Activated CD8-positive, alpha-beta memory T cell treated with anti-CD3 and anti-CD28 coated beads, Interleukin-2, amount 50 U/mL, for 1 hour (primary cell): Measurements from ENCODE around the gene YLPM1.
A peak's percentile ranks its signal among the peaks of the same experiment; 100 is the strongest.
"Not testable (repeated sequence)": the region's sequence is repeated elsewhere in the genome, so short reads cannot be mapped to it uniquely, and the experiment has no call there.

Experiments
- DNase-seq: peaks from one replicate; pipeline ENCODE4 v3.0.0-alpha.2; 2020; ENCODE audit errors: extremely low read depth

The YLPM1 gene, protein sequence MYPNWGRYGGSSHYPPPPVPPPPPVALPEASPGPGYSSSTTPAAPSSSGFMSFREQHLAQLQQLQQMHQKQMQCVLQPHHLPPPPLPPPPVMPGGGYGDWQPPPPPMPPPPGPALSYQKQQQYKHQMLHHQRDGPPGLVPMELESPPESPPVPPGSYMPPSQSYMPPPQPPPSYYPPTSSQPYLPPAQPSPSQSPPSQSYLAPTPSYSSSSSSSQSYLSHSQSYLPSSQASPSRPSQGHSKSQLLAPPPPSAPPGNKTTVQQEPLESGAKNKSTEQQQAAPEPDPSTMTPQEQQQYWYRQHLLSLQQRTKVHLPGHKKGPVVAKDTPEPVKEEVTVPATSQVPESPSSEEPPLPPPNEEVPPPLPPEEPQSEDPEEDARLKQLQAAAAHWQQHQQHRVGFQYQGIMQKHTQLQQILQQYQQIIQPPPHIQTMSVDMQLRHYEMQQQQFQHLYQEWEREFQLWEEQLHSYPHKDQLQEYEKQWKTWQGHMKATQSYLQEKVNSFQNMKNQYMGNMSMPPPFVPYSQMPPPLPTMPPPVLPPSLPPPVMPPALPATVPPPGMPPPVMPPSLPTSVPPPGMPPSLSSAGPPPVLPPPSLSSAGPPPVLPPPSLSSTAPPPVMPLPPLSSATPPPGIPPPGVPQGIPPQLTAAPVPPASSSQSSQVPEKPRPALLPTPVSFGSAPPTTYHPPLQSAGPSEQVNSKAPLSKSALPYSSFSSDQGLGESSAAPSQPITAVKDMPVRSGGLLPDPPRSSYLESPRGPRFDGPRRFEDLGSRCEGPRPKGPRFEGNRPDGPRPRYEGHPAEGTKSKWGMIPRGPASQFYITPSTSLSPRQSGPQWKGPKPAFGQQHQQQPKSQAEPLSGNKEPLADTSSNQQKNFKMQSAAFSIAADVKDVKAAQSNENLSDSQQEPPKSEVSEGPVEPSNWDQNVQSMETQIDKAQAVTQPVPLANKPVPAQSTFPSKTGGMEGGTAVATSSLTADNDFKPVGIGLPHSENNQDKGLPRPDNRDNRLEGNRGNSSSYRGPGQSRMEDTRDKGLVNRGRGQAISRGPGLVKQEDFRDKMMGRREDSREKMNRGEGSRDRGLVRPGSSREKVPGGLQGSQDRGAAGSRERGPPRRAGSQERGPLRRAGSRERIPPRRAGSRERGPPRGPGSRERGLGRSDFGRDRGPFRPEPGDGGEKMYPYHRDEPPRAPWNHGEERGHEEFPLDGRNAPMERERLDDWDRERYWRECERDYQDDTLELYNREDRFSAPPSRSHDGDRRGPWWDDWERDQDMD (N-terminal part only)

DNA sequence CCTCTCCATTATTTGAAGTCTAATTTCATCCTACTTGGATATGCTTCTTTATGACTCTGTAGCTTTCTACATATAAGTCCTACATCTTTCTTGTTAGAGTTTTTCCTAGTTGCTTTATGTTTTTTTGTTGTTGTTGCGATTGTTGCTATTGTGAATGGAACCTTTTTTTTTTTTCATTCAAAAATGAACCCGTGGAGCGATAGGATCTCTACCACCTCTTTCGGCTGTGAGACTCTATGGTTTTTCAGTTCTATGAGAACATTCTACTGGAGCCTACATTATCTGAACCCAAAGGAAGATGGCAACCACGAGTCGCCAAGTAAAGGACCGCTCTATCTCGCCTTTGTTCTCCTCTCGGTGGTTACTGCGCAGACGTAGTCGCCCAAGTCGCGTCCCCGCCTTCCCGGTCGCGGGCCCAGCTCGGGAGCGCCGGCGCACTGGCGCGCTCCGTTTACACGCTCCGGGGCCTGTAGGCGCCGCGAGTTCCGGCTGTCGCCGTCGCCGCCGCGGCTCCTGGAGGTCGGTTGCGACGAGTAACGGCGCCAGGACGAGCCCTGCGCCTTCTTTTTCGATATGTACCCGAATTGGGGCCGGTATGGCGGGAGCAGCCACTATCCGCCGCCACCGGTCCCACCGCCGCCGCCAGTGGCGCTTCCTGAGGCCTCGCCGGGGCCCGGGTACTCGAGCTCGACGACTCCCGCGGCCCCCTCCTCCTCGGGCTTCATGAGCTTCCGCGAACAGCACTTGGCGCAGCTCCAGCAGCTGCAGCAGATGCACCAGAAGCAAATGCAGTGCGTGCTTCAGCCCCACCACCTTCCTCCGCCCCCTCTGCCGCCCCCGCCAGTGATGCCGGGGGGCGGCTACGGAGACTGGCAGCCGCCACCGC lies at the start of gene YLPM1:
Gene YLPM1, plus strand, starts transcription at position 400 of the 886 bp plus-strand sequence. Its CDS starts 174 bp downstream, at position 574.
- DNase-seq = peak; percentile 63

GRCh38 chr14:74713395-74713735 lies 49.8 kb upstream of the YLPM1 start:
- no peak for DNase-seq

- DNase-seq = no peak
These were observed 42.6 kb upstream of the YLPM1 start for GRCh38 chr14:74720526-74720925.

- no peak for DNase-seq
These were observed 40.0 kb upstream of the YLPM1 start for GRCh38 chr14:74723134-74723533.

GRCh38 chr14:74732387-74732786 lies 30.7 kb upstream of the YLPM1 start:
- DNase-seq = no peak

DNA sequence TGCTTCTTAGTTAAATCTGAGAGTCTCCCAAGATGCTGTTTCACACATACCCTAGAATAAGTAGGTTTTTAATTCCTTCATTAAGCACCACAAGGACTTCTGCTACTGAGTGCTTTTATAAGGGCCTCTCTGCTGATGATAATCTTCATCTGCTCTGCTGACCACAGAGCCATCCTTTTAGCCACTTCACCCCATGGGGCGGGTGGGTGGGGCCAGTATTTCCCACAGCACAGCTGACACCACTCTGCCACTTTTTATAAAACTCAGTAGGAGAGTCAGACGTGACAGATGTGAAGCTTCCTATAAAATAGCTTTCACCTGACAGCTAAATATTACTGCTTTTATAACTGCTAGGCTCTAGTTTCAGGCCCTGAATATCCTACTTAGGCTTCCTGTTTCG lies 29.9 kb upstream of the YLPM1 start:
- no peak for DNase-seq

DNA sequence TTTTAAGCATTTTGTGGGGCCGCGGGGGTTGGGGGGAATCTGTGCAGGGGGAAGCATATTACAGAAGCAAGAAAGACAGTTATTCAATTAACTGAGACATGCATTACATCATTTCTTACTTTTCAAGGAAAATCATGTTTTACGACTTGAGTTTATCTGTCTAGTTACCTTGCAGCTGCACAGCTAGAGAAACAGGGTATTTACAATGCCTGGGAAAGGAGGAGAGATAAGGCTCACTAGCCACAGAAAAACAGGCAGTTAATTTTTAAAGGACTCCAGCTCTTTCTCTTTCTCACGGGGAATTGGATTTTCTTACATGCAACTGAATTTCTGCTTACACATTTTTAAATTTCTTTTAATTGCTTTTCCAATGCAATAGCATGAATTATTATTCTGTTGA lies 28.0 kb upstream of the YLPM1 start:
- no peak for DNase-seq

GRCh38 chr14:74737753-74738325 lies 25.3 kb upstream of the YLPM1 start:
- no peak for DNase-seq

- DNase-seq = no peak
These were observed 23.7 kb upstream of the YLPM1 start for GRCh38 chr14:74739293-74740030.

GRCh38 chr14:74747237-74747636 lies 15.9 kb upstream of the YLPM1 start:
- DNase-seq = no peak

GRCh38 chr14:74754157-74754556 lies 9.0 kb upstream of the YLPM1 start:
- DNase-seq = no peak

GRCh38 chr14:74754899-74755298 lies 8.2 kb upstream of the YLPM1 start:
- no peak for DNase-seq

DNA sequence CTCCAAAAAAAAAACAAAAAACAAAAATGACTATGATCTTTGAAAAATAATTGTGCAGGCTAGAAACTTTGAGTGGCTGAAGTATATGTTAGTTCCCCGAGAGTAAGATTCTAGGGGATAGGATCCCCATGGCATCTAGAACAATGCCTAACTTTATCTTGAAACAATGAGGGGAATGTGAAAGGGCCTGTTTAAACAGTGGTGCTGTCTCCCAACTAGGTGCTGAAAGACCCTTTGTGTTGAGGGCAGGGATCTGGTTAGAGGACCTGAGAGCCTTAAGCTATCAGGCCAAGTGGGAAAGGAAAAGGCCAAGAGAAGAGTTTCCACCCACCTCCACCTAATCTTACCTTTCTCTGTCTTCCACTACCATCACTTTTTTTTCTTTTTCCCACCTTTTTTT lies 6.8 kb upstream of the YLPM1 start:
- DNase-seq = no peak

GRCh38 chr14:74758505-74758904 lies 4.6 kb upstream of the YLPM1 start:
- not testable (repeated sequence) for DNase-seq

DNA sequence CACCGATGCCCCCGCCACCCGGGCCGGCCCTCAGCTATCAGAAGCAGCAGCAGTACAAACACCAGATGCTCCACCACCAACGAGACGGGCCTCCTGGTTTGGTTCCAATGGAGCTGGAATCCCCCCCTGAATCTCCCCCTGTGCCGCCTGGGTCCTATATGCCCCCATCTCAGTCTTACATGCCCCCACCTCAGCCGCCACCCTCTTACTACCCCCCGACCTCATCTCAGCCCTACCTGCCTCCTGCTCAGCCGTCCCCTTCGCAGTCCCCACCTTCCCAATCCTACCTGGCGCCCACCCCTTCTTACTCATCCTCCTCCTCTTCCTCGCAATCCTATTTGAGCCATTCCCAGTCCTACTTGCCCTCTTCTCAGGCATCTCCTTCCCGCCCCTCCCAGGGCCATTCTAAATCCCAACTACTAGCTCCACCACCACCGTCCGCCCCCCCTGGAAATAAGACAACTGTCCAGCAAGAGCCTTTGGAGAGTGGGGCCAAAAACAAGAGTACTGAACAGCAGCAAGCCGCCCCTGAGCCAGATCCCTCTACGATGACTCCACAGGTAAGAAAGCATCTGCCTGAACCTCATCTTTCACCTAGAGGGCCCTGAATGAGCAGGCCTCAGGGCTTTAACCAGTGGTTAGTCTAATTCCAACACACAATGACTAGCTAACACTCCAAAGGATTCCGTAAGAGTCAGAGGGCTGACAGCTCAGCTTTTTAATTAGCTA lies 851 bp downstream of the YLPM1 start:
- no peak for DNase-seq

- DNase-seq = no peak
These were observed 2.6 kb downstream of the YLPM1 start for GRCh38 chr14:74765721-74766120.

DNA sequence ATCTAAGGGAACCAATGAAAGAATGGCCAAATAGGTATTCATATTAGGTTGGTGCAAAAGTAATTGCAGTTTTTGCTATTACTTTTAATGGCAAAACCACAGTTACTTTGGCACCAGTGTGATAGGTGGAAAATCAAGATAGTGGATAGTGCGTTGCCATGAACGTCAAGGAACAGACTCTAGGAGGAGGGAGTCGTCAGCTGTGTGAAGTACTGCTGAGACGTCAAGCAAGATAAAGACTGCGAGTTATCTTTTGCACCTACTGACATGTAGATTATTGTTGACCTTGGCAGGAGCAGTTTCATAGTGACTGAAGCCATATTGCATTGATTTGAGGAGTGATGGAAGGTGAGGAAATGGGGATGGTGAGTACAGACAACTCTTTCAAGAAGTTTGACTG lies 8.3 kb downstream of the YLPM1 start:
- DNase-seq = no peak

- DNase-seq = no peak
These were observed 21.5 kb downstream of the YLPM1 start for GRCh38 chr14:74784634-74785033.

DNA sequence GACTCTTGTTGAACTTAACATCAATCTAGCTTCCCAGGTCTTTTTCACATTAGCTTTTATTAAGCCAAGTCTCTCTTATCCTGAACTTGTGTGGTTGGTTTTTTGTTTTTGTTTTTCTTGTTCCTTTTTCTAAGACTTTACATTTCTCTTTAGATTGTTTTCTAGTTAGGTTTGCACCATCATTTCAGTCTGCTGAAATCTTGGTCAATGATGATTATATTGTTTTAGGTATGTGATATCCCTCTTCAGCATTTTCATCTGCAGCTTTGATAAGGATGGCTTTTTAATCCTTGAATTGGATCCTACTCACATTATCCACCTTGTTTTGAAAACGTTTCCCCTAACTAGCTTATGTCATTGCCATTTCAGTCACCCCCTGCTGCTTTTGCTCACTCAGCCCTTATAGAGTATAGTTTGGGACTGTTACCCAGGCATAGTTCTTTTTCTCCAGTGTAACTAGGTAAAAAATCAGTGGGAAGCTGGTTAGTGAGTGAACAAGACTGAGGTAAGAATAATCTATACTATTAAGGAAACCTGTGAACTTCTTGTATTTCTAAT lies 22.0 kb downstream of the YLPM1 start:
- DNase-seq = no peak
